HG03342 (cell line): ENCODE measurements around the gene NFIL3.
"Not testable (repeated sequence)": the region's sequence is repeated elsewhere in the genome, so short reads cannot be mapped to it uniquely, and the experiment has no call there.

Experiments
- ATAC-seq: cut with Tn5 transposase; IDR thresholded peaks from one replicate; pipeline ENCODE4 v1.9.1; 2021; ENCODE audit warnings: mild to moderate bottlenecking, moderate library complexity; ENCODE audit not compliant: unreplicated experiment

The NFIL3 gene

GRCh38 chr9:91423785-91424402 is at the start of gene NFIL3:
NFIL3 (minus strand) TSS chr9:91423832; CDS start chr9:91410734, 13,098 bp downstream.
- peak; percentile 80 for ATAC-seq

- not testable (repeated sequence) for ATAC-seq
Measured at GRCh38 chr9:91471524-91471923, 47.9 kb upstream of the NFIL3 start.

GRCh38 chr9:91465420-91465819 is 41.8 kb upstream of the NFIL3 start:
- no peak for ATAC-seq

GRCh38 chr9:91458906-91459305 is 35.3 kb upstream of the NFIL3 start:
- ATAC-seq: no peak

- no peak for ATAC-seq
Measured at GRCh38 chr9:91452844-91453243, 29.2 kb upstream of the NFIL3 start.

- no peak for ATAC-seq
Measured at GRCh38 chr9:91451431-91452270, 28.0 kb upstream of the NFIL3 start.

- ATAC-seq: no peak
Measured at GRCh38 chr9:91445135-91445534, 21.5 kb upstream of the NFIL3 start.

GRCh38 chr9:91443994-91444392 is 20.4 kb upstream of the NFIL3 start:
- no peak for ATAC-seq

- no peak for ATAC-seq
Measured at GRCh38 chr9:91443321-91443993, 19.8 kb upstream of the NFIL3 start.

GRCh38 chr9:91436841-91437240 is 13.2 kb upstream of the NFIL3 start:
- ATAC-seq: no peak

- no peak for ATAC-seq
Measured at GRCh38 chr9:91433180-91433579, 9.5 kb upstream of the NFIL3 start.

GRCh38 chr9:91431485-91431884 is 7.9 kb upstream of the NFIL3 start:
- no peak for ATAC-seq

- no peak for ATAC-seq
Measured at GRCh38 chr9:91429501-91429900, 5.9 kb upstream of the NFIL3 start.

GRCh38 chr9:91428927-91429351 is 5.3 kb upstream of the NFIL3 start:
- ATAC-seq: no peak

GRCh38 chr9:91428436-91428835 is 4.8 kb upstream of the NFIL3 start:
- no peak for ATAC-seq

GRCh38 chr9:91427873-91428272 is 4.2 kb upstream of the NFIL3 start:
- no peak for ATAC-seq

- no peak for ATAC-seq
Measured at GRCh38 chr9:91426123-91426745, 2.6 kb upstream of the NFIL3 start.

- ATAC-seq: no peak
Measured at GRCh38 chr9:91425271-91425670, 1.6 kb upstream of the NFIL3 start.

GRCh38 chr9:91424403-91425176 is 958 bp upstream of the NFIL3 start:
- peak; percentile 14 for ATAC-seq
